Naive thymus-derived CD4-positive, alpha-beta T cell (primary cell): ENCODE data around the gene YIPF1. TPM values are rescaled to one million over a fixed set of nuclear protein-coding genes. Genes with fewer than 3 reads are reported as not detected.

Source experiments
- ATAC-seq: fragments of 150-1000 bp; cut with Tn5 transposase; 2 replicates; pipeline ENCODE4 v1.10.0; 2021; ENCODE audit warnings: mild to moderate bottlenecking, moderate library complexity
- CTCF ChIA-PET: fragments of 350-600 bp; sonication (Branson Sonifier 250); formaldehyde crosslinking; loops from one replicate; lab custom pipeline; 2021; ENCODE audit warnings: antibody characterized with exemption; lab: Charles Lee
- POLR2A ChIA-PET: fragments of 350-600 bp; sonication (Branson Sonifier 250); formaldehyde crosslinking; loops from one replicate; lab custom pipeline; 2021; ENCODE audit warnings: antibody characterized with exemption, inconsistent platforms; lab: Charles Lee
- DNase-seq, 9 donors: peaks; one replicate each; pipeline versions ENCODE4 v3.0.0 to v3.0.0-alpha.2; 2020 to 2022; ENCODE audit warnings: mixed read lengths in 1 of 9
- H3K27ac ChIP-seq: one replicate; pipeline ENCODE4 v1.7.0; 2013; ENCODE audit warnings: mild to moderate bottlenecking, low read depth, low read length, moderate library complexity
- H3K27me3 ChIP-seq, 2 donors: one replicate each; pipeline ENCODE4 v1.7.0; 2013; ENCODE audit warnings: low read length in 2 of 2, mild to moderate bottlenecking in 2 of 2, moderate library complexity in 2 of 2; ENCODE audit not compliant: control insufficient read depth in 2 of 2, insufficient read depth in 2 of 2
- H3K36me3 ChIP-seq, 3 experiments: 1 replicate in 2 of 3; 2 replicates in 1 of 3; pipeline ENCODE4 v1.7.0; 2013; ENCODE audit warnings: low read length in 3 of 3, mild to moderate bottlenecking in 3 of 3, moderate library complexity in 1 of 3; ENCODE audit not compliant: insufficient read depth in 3 of 3, control insufficient read depth in 2 of 3
- H3K4me1 ChIP-seq, 2 donors: one replicate each; pipeline ENCODE4 v1.7.0; 2013; ENCODE audit warnings: low read length in 2 of 2, mild to moderate bottlenecking in 2 of 2, moderate library complexity in 1 of 2; ENCODE audit not compliant: control insufficient read depth in 2 of 2, insufficient read depth in 2 of 2
- H3K4me3 ChIP-seq: 2 replicates; pipeline ENCODE4 v1.7.0; 2013; ENCODE audit warnings: mild to moderate bottlenecking, low read length
- H3K9me3 ChIP-seq, 3 experiments: 1 replicate in 2 of 3; 2 replicates in 1 of 3; pipeline ENCODE4 v1.7.0; 2013; ENCODE audit warnings: low read length in 3 of 3; ENCODE audit not compliant: control insufficient read depth in 2 of 3
- H3K27ac Mint-ChIP-seq, 9 donors: one replicate each; pipeline ENCODE4 v1.8.0; 2020 to 2022; ENCODE audit warnings: mixed read lengths in 9 of 9, mild to moderate bottlenecking in 8 of 9, moderate library complexity in 5 of 9, inconsistent platforms in 2 of 9
- H3K27me3 Mint-ChIP-seq, 5 donors: one replicate each; pipeline ENCODE4 v1.8.0; 2021 to 2022; ENCODE audit warnings: mixed read lengths in 5 of 5, mild to moderate bottlenecking in 1 of 5
- H3K36me3 Mint-ChIP-seq, 5 donors: one replicate each; pipeline ENCODE4 v1.8.0; 2020 to 2022; ENCODE audit warnings: mixed read lengths in 5 of 5, mild to moderate bottlenecking in 3 of 5, inconsistent platforms in 1 of 5
- H3K4me1 Mint-ChIP-seq, 7 donors: one replicate each; pipeline ENCODE4 v1.8.0; 2020 to 2022; ENCODE audit warnings: mixed read lengths in 7 of 7, mild to moderate bottlenecking in 3 of 7, inconsistent platforms in 1 of 7
- H3K4me3 Mint-ChIP-seq, 10 donors: one replicate each; pipeline ENCODE4 v1.8.0; 2020 to 2022; ENCODE audit warnings: mild to moderate bottlenecking in 10 of 10, mixed read lengths in 10 of 10, moderate library complexity in 6 of 10, inconsistent platforms in 2 of 10
- H3K9me3 Mint-ChIP-seq, 11 donors: one replicate each; pipeline ENCODE4 v1.8.0; 2020 to 2022; ENCODE audit warnings: mixed read lengths in 11 of 11, mild to moderate bottlenecking in 4 of 11, inconsistent platforms in 1 of 11, moderate library complexity in 1 of 11
- intact Hi-C, 2 donors: fragments of 100-400 bp; cut with micrococcal nuclease; formaldehyde crosslinking; loops; one replicate each; pipeline ENCODE4 v1.15.1; 2023
- polyA plus RNA-seq, 2 donors: library from polyadenylated mRNA; unstranded; fragments of 300-500 nt; fragmentation: Illumina TruSeq; gene quantifications; one replicate each; pipeline ENCODE4 v1.2.3, GENCODE V29; 2021
- total RNA-seq, 6 experiments: library from RNA in 5 of 6; stranded (reverse) in 5 of 6; gene quantifications; 1 replicate in 5 of 6; 2 replicates in 1 of 6; pipeline ENCODE4 v1.2.3 and lab custom pipeline; 2021 to 2026

The YIPF1 gene
- total and polyA plus RNA-seq, 7 experiments from 2014 or later = 10.5 to 27.4 (median 17.1) TPM

- ChIA-PET POLR2A (no interaction called here), CTCF (interaction anchor here (1.3 kb wide), 1 partner anchor 70 kb away, joined by 6 read pairs; no protein-coding TSS in a partner anchor)
- Mint-ChIP-seq H3K36me3 (peaks cover 10 to 57% (median 47%) of the 10 kb centered on the region in 5 donors), H3K9me3 (peaks cover 0 to 10% (median 0%) of the 10 kb centered on the region in 11 donors), H3K27me3 (no peaks in the 10 kb centered on the region), H3K4me1 (peaks cover 0 to 7% (median 0%) of the 10 kb centered on the region in 7 donors), H3K27ac (peak overlapping the region in 1 of 9 donors; percentile 38), H3K4me3 (no peak overlapping the region)
- Histone ChIP-seq H3K4me3 (no peak overlapping the region), H3K27me3 (no peaks in the 10 kb centered on the region), H3K9me3 (peaks cover 0 to 14% (median 0%) of the 10 kb centered on the region in 3 experiments), H3K4me1 (no peaks in the 10 kb centered on the region), H3K27ac (no peak overlapping the region), H3K36me3 (peaks cover 0 to 40% (median 0%) of the 10 kb centered on the region in 3 experiments)
- intact Hi-C loops = no loop called here
- DNase-seq (no peak), ATAC-seq (no peak)
Measured at GRCh38 chr1:53930932-53931331, 41.3 kb upstream of the YIPF1 start.

- DNase-seq = no peak
- Mint-ChIP-seq H3K4me3 (no peak overlapping the region), H3K4me1 (peaks cover 0 to 7% (median 0%) of the 10 kb centered on the region in 7 donors), H3K27ac (peak overlapping the region in 1 of 9 donors; percentile 59), H3K27me3 (no peaks in the 10 kb centered on the region), H3K9me3 (peaks cover 0 to 3% (median 0%) of the 10 kb centered on the region in 11 donors), H3K36me3 (peaks cover 10 to 52% (median 45%) of the 10 kb centered on the region in 5 donors)
- ATAC-seq = no peak
- no peak overlapping the region for H3K27ac ChIP-seq
- no peak overlapping the region for H3K4me3 ChIP-seq
- peaks cover 0 to 28% (median 0%) of the 10 kb centered on the region in 3 experiments for H3K36me3 ChIP-seq
- H3K4me1 ChIP-seq = no peaks in the 10 kb centered on the region
- intact Hi-C loops = no loop called here
- ChIA-PET CTCF (interaction anchor here (0.8 kb wide), 1 partner anchor 31 kb away, joined by 3 read pairs; no protein-coding TSS in a partner anchor), POLR2A (interaction anchor here (0.9 kb wide), 1 partner anchor 15 kb away, joined by 4 read pairs; no protein-coding TSS in a partner anchor)
- H3K9me3 ChIP-seq = peaks cover 0 to 8% (median 0%) of the 10 kb centered on the region in 3 experiments
- H3K27me3 ChIP-seq = no peaks in the 10 kb centered on the region
Measured at GRCh38 chr1:53929246-53929960, 39.8 kb upstream of the YIPF1 start.

GRCh38 chr1:53927376-53927881 lies 37.8 kb upstream of the YIPF1 start:
- Mint-ChIP-seq H3K27ac (peak overlapping the region in 3 of 9 donors; percentile 3 to 38 (median 37)), H3K27me3 (no peaks in the 10 kb centered on the region), H3K4me3 (no peak overlapping the region), H3K9me3 (no peaks in the 10 kb centered on the region), H3K36me3 (peaks cover 10 to 52% (median 32%) of the 10 kb centered on the region in 5 donors), H3K4me1 (peaks cover 0 to 7% (median 0%) of the 10 kb centered on the region in 7 donors)
- intact Hi-C loops = no loop called here
- ATAC-seq (no peak), DNase-seq (no peak)
- H3K9me3 ChIP-seq = peaks cover 0 to 6% (median 0%) of the 10 kb centered on the region in 3 experiments
- CTCF ChIA-PET = interaction anchor here (0.9 kb wide), 1 partner anchor 9 kb away, joined by 3 read pairs; no protein-coding TSS in a partner anchor
- POLR2A ChIA-PET = interaction anchor here (0.6 kb wide), 1 partner anchor 546 kb away, joined by 3 read pairs; no protein-coding TSS in a partner anchor
- no peaks in the 10 kb centered on the region for H3K4me1 ChIP-seq
- H3K4me3 ChIP-seq = no peak overlapping the region
- peaks cover 0 to 38% (median 7%) of the 10 kb centered on the region in 3 experiments for H3K36me3 ChIP-seq
- H3K27me3 ChIP-seq = no peaks in the 10 kb centered on the region
- no peak overlapping the region for H3K27ac ChIP-seq

GRCh38 chr1:53919675-53920066 lies 30.1 kb upstream of the YIPF1 start:
- ChIA-PET CTCF (no interaction called here), POLR2A (no interaction called here)
- no peak overlapping the region for H3K27ac ChIP-seq
- H3K4me1 Mint-ChIP-seq = peaks cover 7 to 44% (median 36%) of the 10 kb centered on the region in 7 donors
- DNase-seq (no peak), ATAC-seq (no peak)
- peaks cover 0 to 21% (median 8%) of the 10 kb centered on the region in 3 experiments for H3K36me3 ChIP-seq
- no peaks in the 10 kb centered on the region for H3K9me3 ChIP-seq
- peak overlapping the region in 1 of 10 donors; percentile 59 for H3K4me3 Mint-ChIP-seq
- peaks cover 0 to 44% (median 14%) of the 10 kb centered on the region in 5 donors for H3K36me3 Mint-ChIP-seq
- no peak overlapping the region for H3K4me3 ChIP-seq
- H3K27me3 Mint-ChIP-seq = no peaks in the 10 kb centered on the region
- H3K27ac Mint-ChIP-seq = peak overlapping the region; percentile 2 to 83 (median 67)
- no peaks in the 10 kb centered on the region for H3K9me3 Mint-ChIP-seq
- no peaks in the 10 kb centered on the region for H3K27me3 ChIP-seq
- H3K4me1 ChIP-seq = peaks cover 0 to 5% of the 10 kb centered on the region in 2 donors
- intact Hi-C loops = loop anchor here (2.0 kb wide), 2 partner anchors 25 to 31 kb away; partner anchors contain the start of genes IFT25 (in 2 of the 2) and YIPF1 (in 1 of the 2)

GRCh38 chr1:53918343-53918742 lies 28.7 kb upstream of the YIPF1 start:
- no peaks in the 10 kb centered on the region for H3K27me3 Mint-ChIP-seq
- no peaks in the 10 kb centered on the region for H3K27me3 ChIP-seq
- ATAC-seq (no peak), DNase-seq (no peak)
- ChIA-PET CTCF (interaction anchor here (0.7 kb wide), 1 partner anchor 9 kb away, joined by 3 read pairs; no protein-coding TSS in a partner anchor), POLR2A (interaction anchor here (0.6 kb wide), 1 partner anchor 9 kb away, joined by 11 read pairs; no protein-coding TSS in a partner anchor)
- H3K4me1 ChIP-seq = peaks cover 0 to 5% of the 10 kb centered on the region in 2 donors
- H3K9me3 Mint-ChIP-seq = no peaks in the 10 kb centered on the region
- H3K36me3 ChIP-seq = peaks cover 0 to 19% (median 8%) of the 10 kb centered on the region in 3 experiments
- no peak overlapping the region for H3K27ac ChIP-seq
- H3K27ac Mint-ChIP-seq = peak overlapping the region in 3 of 9 donors; percentile 19 to 52 (median 44)
- no peak overlapping the region for H3K4me3 ChIP-seq
- peaks cover 0 to 45% (median 14%) of the 10 kb centered on the region in 5 donors for H3K36me3 Mint-ChIP-seq
- H3K4me3 Mint-ChIP-seq = no peak overlapping the region
- H3K9me3 ChIP-seq = no peaks in the 10 kb centered on the region
- intact Hi-C loops = loop anchor here (2.0 kb wide), 2 partner anchors 26 to 30 kb away; partner anchors contain the start of genes IFT25 (in 2 of the 2) and YIPF1 (in 1 of the 2)
- H3K4me1 Mint-ChIP-seq = peaks cover 7 to 44% (median 36%) of the 10 kb centered on the region in 7 donors

GRCh38 chr1:53913352-53914033 lies 23.9 kb upstream of the YIPF1 start:
- H3K36me3 ChIP-seq = no peaks in the 10 kb centered on the region
- POLR2A ChIA-PET = interaction anchor here (0.6 kb wide), 1 partner anchor 32 kb away, joined by 3 read pairs; the partner anchor contains the start of gene IFT25

More at GRCh38 chr1:53913352-53914033, 23.9 kb upstream of the YIPF1 start:
- Mint-ChIP-seq H3K27ac (peak overlapping the region in 3 of 9 donors; percentile 5 to 60 (median 28)), H3K4me3 (no peak overlapping the region), H3K9me3 (no peaks in the 10 kb centered on the region), H3K4me1 (peaks cover 3 to 27% (median 20%) of the 10 kb centered on the region in 7 donors), H3K36me3 (peaks cover 0 to 29% (median 5%) of the 10 kb centered on the region in 5 donors), H3K27me3 (no peaks in the 10 kb centered on the region)
- intact Hi-C loops = no loop called here
- Histone ChIP-seq H3K4me3 (no peak overlapping the region), H3K9me3 (no peaks in the 10 kb centered on the region), H3K27ac (no peak overlapping the region), H3K27me3 (no peaks in the 10 kb centered on the region), H3K4me1 (no peaks in the 10 kb centered on the region)
- no peak for DNase-seq
- no peak for ATAC-seq
- CTCF ChIA-PET = interaction anchor here (0.6 to 0.7 kb wide), 3 partner anchors 12 to 52 kb away, joined by 3 to 4 read pairs (median 3); no protein-coding TSS in a partner anchor
